ENCODE results near the gene USP19.

DNA sequence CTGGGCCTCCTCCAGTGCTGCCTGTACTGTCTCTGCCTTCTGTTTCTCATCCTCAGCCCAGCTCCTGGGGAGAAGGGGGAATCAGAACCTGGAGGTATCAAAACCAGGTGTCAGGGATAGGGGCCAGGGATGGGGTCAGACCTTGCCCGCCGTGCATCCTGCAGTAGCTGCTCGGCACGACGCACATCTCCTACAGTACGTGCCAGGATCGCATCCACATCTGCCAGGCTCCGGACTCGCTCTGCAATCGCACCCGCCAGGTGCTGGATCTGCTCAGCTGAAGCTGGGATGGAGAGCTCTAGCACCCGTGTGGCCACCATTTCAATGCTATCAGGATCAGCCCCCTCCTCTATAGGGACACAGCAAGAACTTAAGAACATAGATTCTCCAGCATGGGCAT lies 1.4 kb upstream of the USP19 start:
- TF ChIP-seq, protein P1, sequence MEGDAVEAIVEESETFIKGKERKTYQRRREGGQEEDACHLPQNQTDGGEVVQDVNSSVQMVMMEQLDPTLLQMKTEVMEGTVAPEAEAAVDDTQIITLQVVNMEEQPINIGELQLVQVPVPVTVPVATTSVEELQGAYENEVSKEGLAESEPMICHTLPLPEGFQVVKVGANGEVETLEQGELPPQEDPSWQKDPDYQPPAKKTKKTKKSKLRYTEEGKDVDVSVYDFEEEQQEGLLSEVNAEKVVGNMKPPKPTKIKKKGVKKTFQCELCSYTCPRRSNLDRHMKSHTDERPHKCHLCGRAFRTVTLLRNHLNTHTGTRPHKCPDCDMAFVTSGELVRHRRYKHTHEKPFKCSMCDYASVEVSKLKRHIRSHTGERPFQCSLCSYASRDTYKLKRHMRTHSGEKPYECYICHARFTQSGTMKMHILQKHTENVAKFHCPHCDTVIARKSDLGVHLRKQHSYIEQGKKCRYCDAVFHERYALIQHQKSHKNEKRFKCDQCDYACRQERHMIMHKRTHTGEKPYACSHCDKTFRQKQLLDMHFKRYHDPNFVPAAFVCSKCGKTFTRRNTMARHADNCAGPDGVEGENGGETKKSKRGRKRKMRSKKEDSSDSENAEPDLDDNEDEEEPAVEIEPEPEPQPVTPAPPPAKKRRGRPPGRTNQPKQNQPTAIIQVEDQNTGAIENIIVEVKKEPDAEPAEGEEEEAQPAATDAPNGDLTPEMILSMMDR (IDR thresholded peaks at IDR 0.05; ENCODE audit: insufficient read depth, low read length, poor library complexity, severe bottlenecking) = no peak
- no peak for TF ChIP-seq EZH2phosphoT487 (conservative IDR thresholded peaks at IDR 0.05; ENCODE audit: low read length)

Measured in SU-DHL-6 (cell line).